Transverse colon (tissue), 4 donors: ENCODE results near the gene RNASE3.
"Not testable (repeated sequence)": the region's sequence is repeated elsewhere in the genome, so short reads cannot be mapped to it uniquely, and the experiment has no call there.

Experiments
- EP300 ChIP-seq: sonication (generic); formaldehyde crosslinking; IDR thresholded peaks from one replicate; pipeline ENCODE4 v1.6.1; 2017; ENCODE audit warnings: antibody characterized with exemption, low read depth
- POLR2A ChIP-seq: fragments of 450-650 bp; IDR thresholded peaks from one replicate; pipeline ENCODE4 v1.6.1; 2016; ENCODE audit warnings: antibody characterized with exemption, mild to moderate bottlenecking, moderate library complexity
- POLR2AphosphoS5 ChIP-seq, 3 donors: sonication (generic); formaldehyde crosslinking; IDR thresholded peaks; one replicate each; pipeline ENCODE4 v1.6.1; 2016; ENCODE audit warnings: antibody characterized with exemption in 3 of 3
- TF ChIP-seq, protein P1 (sequence below), 5 experiments: fragments of 200-600 bp in 3 of 5; fragments of 450-650 bp in 2 of 5; sonication (generic) in 3 of 5; IDR thresholded peaks; 1 replicate in 2 of 5; 2 replicates in 3 of 5; pipeline ENCODE4 v1.5.1; 2016 to 2017; ENCODE audit warnings: antibody characterized with exemption in 5 of 5, inconsistent platforms in 3 of 5, mild to moderate bottlenecking in 2 of 5, moderate library complexity in 1 of 5

DNA sequence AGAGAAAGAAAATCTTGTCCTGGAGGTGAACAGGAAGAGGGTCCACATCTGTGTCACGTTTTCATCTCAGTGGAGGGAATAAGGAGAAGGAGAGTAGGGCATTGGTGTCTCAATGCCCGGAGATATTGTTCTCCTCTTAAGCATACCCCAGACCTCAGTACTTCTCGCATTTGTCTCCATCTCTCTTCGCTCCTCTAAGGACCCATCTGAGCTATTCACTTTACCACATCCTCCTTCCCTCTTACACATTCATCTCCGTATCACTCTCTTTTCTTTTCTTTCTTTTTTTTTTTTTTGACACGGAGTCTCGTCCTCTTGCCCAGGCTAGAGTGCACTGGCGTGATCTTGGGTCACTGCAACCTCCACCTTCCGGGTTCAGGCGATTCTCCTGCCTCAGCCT, 8.4 kb upstream of the RNASE3 start:
- not testable (repeated sequence) for TF ChIP-seq POLR2AphosphoS5 (IDR thresholded peaks at IDR 0.05); EP300; POLR2A
- TF ChIP-seq, protein P1, sequence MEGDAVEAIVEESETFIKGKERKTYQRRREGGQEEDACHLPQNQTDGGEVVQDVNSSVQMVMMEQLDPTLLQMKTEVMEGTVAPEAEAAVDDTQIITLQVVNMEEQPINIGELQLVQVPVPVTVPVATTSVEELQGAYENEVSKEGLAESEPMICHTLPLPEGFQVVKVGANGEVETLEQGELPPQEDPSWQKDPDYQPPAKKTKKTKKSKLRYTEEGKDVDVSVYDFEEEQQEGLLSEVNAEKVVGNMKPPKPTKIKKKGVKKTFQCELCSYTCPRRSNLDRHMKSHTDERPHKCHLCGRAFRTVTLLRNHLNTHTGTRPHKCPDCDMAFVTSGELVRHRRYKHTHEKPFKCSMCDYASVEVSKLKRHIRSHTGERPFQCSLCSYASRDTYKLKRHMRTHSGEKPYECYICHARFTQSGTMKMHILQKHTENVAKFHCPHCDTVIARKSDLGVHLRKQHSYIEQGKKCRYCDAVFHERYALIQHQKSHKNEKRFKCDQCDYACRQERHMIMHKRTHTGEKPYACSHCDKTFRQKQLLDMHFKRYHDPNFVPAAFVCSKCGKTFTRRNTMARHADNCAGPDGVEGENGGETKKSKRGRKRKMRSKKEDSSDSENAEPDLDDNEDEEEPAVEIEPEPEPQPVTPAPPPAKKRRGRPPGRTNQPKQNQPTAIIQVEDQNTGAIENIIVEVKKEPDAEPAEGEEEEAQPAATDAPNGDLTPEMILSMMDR (IDR thresholded peaks at IDR 0.05): not testable (repeated sequence)
